OCI-LY7 (cell line): ENCODE measurements around the gene CLCA1.

Source experiments
- CTCF ChIP-seq: fragments of 200-600 bp; sonication (generic); conservative IDR thresholded peaks from 2 replicates; pipeline ENCODE4 v1.5.1; 2014; ENCODE audit warnings: mild to moderate bottlenecking, antibody characterized with exemption, low read length, moderate library complexity, mixed read lengths
- EZH2phosphoT487 ChIP-seq: fragments of 200-600 bp; sonication (generic); IDR thresholded peaks from 2 replicates; pipeline ENCODE4 v1.6.1; 2018; ENCODE audit warnings: low read depth, borderline replicate concordance, mild to moderate bottlenecking, mixed run types, antibody characterized with exemption, low read length, moderate library complexity, mixed read lengths

GRCh38 chr1:86419277-86419903, 49.3 kb upstream of the CLCA1 start:
- TF ChIP-seq CTCF (peak; percentile 90), EZH2phosphoT487 (no peak)
